Panc1 (cell line): Measurements from ENCODE around the gene NOTUM.

Source experiments
- POLR2AphosphoS5 ChIP-seq: IDR thresholded peaks from 2 replicates; pipeline ENCODE4 v1.6.1; 2012; ENCODE audit warnings: mild to moderate bottlenecking, low read depth, low read length, moderate library complexity
- REST ChIP-seq, 2 experiments: IDR thresholded peaks; 2 replicates each; pipeline ENCODE4 v1.6.1; 2011 to 2012; ENCODE audit warnings: low read depth in 2 of 2, control low read depth in 1 of 2, low read length in 1 of 2, mild to moderate bottlenecking in 1 of 2, moderate library complexity in 1 of 2; ENCODE audit not compliant: insufficient read depth in 1 of 2
- TCF7L2 ChIP-seq: IDR thresholded peaks from 2 replicates; pipeline ENCODE4 v1.6.1; 2011; ENCODE audit warnings: mild to moderate bottlenecking, low read depth, low read length, inconsistent platforms
- TF ChIP-seq, protein P1 (sequence below): fragments of 450-650 bp; IDR thresholded peaks from 2 replicates; pipeline ENCODE4 v1.5.1; 2017; ENCODE audit warnings: mild to moderate bottlenecking

GRCh38 chr17:81993729-81994592 lies 33.0 kb upstream of the NOTUM start:
- TF ChIP-seq, protein P1, sequence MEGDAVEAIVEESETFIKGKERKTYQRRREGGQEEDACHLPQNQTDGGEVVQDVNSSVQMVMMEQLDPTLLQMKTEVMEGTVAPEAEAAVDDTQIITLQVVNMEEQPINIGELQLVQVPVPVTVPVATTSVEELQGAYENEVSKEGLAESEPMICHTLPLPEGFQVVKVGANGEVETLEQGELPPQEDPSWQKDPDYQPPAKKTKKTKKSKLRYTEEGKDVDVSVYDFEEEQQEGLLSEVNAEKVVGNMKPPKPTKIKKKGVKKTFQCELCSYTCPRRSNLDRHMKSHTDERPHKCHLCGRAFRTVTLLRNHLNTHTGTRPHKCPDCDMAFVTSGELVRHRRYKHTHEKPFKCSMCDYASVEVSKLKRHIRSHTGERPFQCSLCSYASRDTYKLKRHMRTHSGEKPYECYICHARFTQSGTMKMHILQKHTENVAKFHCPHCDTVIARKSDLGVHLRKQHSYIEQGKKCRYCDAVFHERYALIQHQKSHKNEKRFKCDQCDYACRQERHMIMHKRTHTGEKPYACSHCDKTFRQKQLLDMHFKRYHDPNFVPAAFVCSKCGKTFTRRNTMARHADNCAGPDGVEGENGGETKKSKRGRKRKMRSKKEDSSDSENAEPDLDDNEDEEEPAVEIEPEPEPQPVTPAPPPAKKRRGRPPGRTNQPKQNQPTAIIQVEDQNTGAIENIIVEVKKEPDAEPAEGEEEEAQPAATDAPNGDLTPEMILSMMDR, result no peak
- no peak for TF ChIP-seq TCF7L2
- no peak for TF ChIP-seq POLR2AphosphoS5
- TF ChIP-seq REST (IDR thresholded peaks at IDR 0.05; ENCODE audit: insufficient read depth in 1 of 2, low read depth in 2 of 2, low read length in 1 of 2), result no peak
